Right kidney (tissue), 1 donor: ENCODE results near the gene TACC2.

Experiments used
- DNase-seq: peaks from one replicate; pipeline ENCODE4 v3.0.0-alpha.2; 2016

Gene TACC2

GRCh38 chr10:122170802-122171201 lies 181.8 kb downstream of the TACC2 start:
- DNase-seq: no peak

- no peak for DNase-seq
Observed at GRCh38 chr10:122171302-122172075, 182.5 kb downstream of the TACC2 start.

- no peak for DNase-seq
Observed at GRCh38 chr10:122172361-122173008, 183.5 kb downstream of the TACC2 start.

- no peak for DNase-seq
Observed at GRCh38 chr10:122173337-122173736, 184.4 kb downstream of the TACC2 start.

- DNase-seq: no peak
Observed at GRCh38 chr10:122173766-122174435, 184.9 kb downstream of the TACC2 start.

- no peak for DNase-seq
Observed at GRCh38 chr10:122176232-122177213, 187.6 kb downstream of the TACC2 start.

GRCh38 chr10:122178655-122179054 lies 189.7 kb downstream of the TACC2 start:
- DNase-seq: no peak

GRCh38 chr10:122181041-122181732 lies 192.2 kb downstream of the TACC2 start:
- DNase-seq: no peak

GRCh38 chr10:122181876-122182275 lies 192.9 kb downstream of the TACC2 start:
- DNase-seq: no peak

GRCh38 chr10:122182308-122182707 lies 193.3 kb downstream of the TACC2 start:
- DNase-seq: no peak

GRCh38 chr10:122184254-122184653 lies 195.3 kb downstream of the TACC2 start:
- DNase-seq: no peak

- no peak for DNase-seq
Observed at GRCh38 chr10:122185643-122186042, 196.7 kb downstream of the TACC2 start.

- peak; percentile 48 for DNase-seq
Observed at GRCh38 chr10:122186816-122187810, 198.2 kb downstream of the TACC2 start.

GRCh38 chr10:122188706-122189105 lies 199.7 kb downstream of the TACC2 start:
- DNase-seq: no peak

- DNase-seq: no peak
Observed at GRCh38 chr10:122189185-122189584, 200.2 kb downstream of the TACC2 start.

GRCh38 chr10:122190176-122190943 lies 201.4 kb downstream of the TACC2 start:
- DNase-seq: no peak

- DNase-seq: peak; percentile 45
Observed at GRCh38 chr10:122191936-122192541, 203.1 kb downstream of the TACC2 start.

GRCh38 chr10:122194251-122194650 lies 205.3 kb downstream of the TACC2 start:
- DNase-seq: no peak

GRCh38 chr10:122196218-122196617 lies 207.3 kb downstream of the TACC2 start:
- no peak for DNase-seq
